Activated CD4-positive, alpha-beta T cell treated with anti-CD3 and anti-CD28 coated beads, Interleukin-2, amount 10 ng/mL, durations not matched to agents 7 days and 5 days (primary cell): ENCODE measurements around the gene COTL1. TPM values are rescaled to one million over a fixed set of nuclear protein-coding genes. Genes with fewer than 3 reads are reported as not detected.

Experiments
- CTCF ChIA-PET: fragments of 350-600 bp; sonication (Branson Sonifier 250); formaldehyde crosslinking; loops from one replicate; lab custom pipeline; 2021; ENCODE audit warnings: antibody characterized with exemption; lab: Charles Lee
- POLR2A ChIA-PET: fragments of 350-600 bp; sonication (Branson Sonifier 250); formaldehyde crosslinking; loops from one replicate; lab custom pipeline; 2021; ENCODE audit warnings: antibody characterized with exemption; lab: Charles Lee
- DNase-seq: peaks from one replicate; pipeline ENCODE4 v3.0.0-alpha.2; 2020
- H3K27ac Mint-ChIP-seq: one replicate; pipeline ENCODE4 v1.8.0; 2021; ENCODE audit warnings: mild to moderate bottlenecking, moderate library complexity, mixed read lengths
- H3K27me3 Mint-ChIP-seq: one replicate; pipeline ENCODE4 v1.8.0; 2021; ENCODE audit warnings: mixed read lengths
- H3K36me3 Mint-ChIP-seq: one replicate; pipeline ENCODE4 v1.8.0; 2021; ENCODE audit warnings: low read depth, mixed read lengths
- H3K4me1 Mint-ChIP-seq: one replicate; pipeline ENCODE4 v1.8.0; 2021; ENCODE audit warnings: mixed read lengths
- H3K4me3 Mint-ChIP-seq: one replicate; pipeline ENCODE4 v1.8.0; 2021; ENCODE audit warnings: mild to moderate bottlenecking, moderate library complexity, mixed read lengths
- H3K9me3 Mint-ChIP-seq: one replicate; pipeline ENCODE4 v1.8.0; 2021; ENCODE audit warnings: mixed read lengths
- total RNA-seq, 2 experiments: library from RNA; stranded (reverse); gene quantifications; one replicate each; pipeline ENCODE4 v1.2.3, GENCODE V29; 2021

COTL1 gene
- total RNA-seq, 2 experiments from 2014 or later = 780 to 845 TPM

DNA sequence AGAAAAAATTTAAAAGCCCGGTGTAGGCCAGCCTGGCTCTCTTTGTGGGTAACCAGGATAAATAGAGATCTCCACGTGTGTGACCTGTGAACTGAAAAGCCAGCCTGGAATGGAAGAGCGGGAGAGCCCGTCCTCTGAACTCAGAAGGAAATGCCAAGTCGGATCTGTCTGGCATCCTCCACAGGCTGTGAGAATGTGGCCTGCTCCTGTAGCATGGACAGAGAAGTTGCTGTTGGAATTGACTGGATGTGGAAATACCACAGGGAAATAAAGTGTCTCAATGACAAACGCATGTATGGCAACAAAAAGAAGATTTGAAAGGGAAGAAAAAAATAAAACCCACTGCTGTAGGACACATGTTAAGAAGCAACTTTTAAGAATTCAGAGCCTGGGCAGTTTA, 37.1 kb upstream of the COTL1 start:
- no peak for DNase-seq
- ChIA-PET CTCF (interaction anchor here (1.1 kb wide), 1 partner anchor 611 kb away, joined by 3 read pairs; no protein-coding TSS in a partner anchor), POLR2A (no interaction called here)
- H3K27ac Mint-ChIP-seq = peak overlapping the region; percentile 57
- no peaks in the 10 kb centered on the region for H3K27me3 Mint-ChIP-seq
- peaks cover 79% of the 10 kb centered on the region for H3K36me3 Mint-ChIP-seq
- H3K4me1 Mint-ChIP-seq = peaks cover 86% of the 10 kb centered on the region
- H3K9me3 Mint-ChIP-seq = peaks cover 8% of the 10 kb centered on the region
- H3K4me3 Mint-ChIP-seq = no peak overlapping the region

DNA sequence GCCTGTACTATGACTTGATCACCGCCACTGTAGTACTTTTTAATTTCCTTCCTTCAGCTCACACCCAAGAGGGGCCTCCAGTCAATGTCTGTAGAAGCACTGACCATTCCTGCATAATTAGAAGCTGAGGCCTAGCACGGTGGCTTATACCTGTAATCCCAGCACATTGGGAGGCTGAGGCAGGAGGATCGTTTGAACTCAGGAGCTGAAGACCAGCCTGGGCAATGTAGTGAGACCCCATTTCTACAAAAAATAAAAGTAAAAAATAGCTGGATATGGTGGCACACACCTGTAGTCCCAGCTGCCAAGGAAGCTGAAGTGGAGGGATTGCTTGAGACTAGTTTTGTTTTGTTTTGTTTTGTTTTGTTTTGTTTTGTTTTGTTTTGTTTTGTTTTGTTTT, 36.4 kb upstream of the COTL1 start:
- H3K27me3 Mint-ChIP-seq = no peaks in the 10 kb centered on the region
- no peak for DNase-seq
- H3K9me3 Mint-ChIP-seq = peaks cover 9% of the 10 kb centered on the region
- peaks cover 88% of the 10 kb centered on the region for H3K4me1 Mint-ChIP-seq
- POLR2A ChIA-PET = no interaction called here
- H3K4me3 Mint-ChIP-seq = no peak overlapping the region
- peaks cover 81% of the 10 kb centered on the region for H3K36me3 Mint-ChIP-seq
- H3K27ac Mint-ChIP-seq = peak overlapping the region; percentile 20
- CTCF ChIA-PET = interaction anchor here (1.0 to 1.4 kb wide), 3 partner anchors 9 to 612 kb away, joined by 3 to 4 read pairs (median 4); no protein-coding TSS in a partner anchor

DNA sequence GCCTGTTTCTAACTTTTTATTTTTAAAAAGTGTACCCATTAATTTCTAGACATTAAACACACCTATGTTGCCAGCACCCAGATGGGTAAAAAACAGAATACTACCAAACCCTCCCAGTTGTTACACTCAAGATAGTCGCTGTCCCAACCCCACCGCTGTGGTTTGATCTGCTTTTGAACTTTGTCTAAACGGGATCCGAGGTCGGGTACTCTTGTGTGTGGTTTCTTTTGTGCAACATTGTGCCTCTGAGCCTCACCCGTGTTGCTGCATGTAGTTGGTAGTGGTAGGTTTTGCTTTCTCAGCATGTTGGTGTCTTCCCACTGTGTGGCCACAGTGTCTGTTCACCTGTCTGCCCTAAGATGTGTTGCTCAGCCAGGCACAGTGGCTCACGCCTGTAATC, 34.7 kb upstream of the COTL1 start:
- peaks cover 78% of the 10 kb centered on the region for H3K4me1 Mint-ChIP-seq
- ChIA-PET POLR2A (interaction anchor here (0.6 to 0.7 kb wide), 2 partner anchors 28 to 84 kb away, joined by 3 to 4 read pairs; no protein-coding TSS in a partner anchor), CTCF (interaction anchor here (0.8 to 1.7 kb wide), 2 partner anchors 13 to 74 kb away, joined by 3 read pairs; no protein-coding TSS in a partner anchor)
- peak; percentile 83 for DNase-seq
- peaks cover 3% of the 10 kb centered on the region for H3K27me3 Mint-ChIP-seq
- H3K9me3 Mint-ChIP-seq = peaks cover 9% of the 10 kb centered on the region
- peak overlapping the region; percentile 62 for H3K27ac Mint-ChIP-seq
- peak overlapping the region; percentile 44 for H3K4me3 Mint-ChIP-seq
- peaks cover 69% of the 10 kb centered on the region for H3K36me3 Mint-ChIP-seq

DNA sequence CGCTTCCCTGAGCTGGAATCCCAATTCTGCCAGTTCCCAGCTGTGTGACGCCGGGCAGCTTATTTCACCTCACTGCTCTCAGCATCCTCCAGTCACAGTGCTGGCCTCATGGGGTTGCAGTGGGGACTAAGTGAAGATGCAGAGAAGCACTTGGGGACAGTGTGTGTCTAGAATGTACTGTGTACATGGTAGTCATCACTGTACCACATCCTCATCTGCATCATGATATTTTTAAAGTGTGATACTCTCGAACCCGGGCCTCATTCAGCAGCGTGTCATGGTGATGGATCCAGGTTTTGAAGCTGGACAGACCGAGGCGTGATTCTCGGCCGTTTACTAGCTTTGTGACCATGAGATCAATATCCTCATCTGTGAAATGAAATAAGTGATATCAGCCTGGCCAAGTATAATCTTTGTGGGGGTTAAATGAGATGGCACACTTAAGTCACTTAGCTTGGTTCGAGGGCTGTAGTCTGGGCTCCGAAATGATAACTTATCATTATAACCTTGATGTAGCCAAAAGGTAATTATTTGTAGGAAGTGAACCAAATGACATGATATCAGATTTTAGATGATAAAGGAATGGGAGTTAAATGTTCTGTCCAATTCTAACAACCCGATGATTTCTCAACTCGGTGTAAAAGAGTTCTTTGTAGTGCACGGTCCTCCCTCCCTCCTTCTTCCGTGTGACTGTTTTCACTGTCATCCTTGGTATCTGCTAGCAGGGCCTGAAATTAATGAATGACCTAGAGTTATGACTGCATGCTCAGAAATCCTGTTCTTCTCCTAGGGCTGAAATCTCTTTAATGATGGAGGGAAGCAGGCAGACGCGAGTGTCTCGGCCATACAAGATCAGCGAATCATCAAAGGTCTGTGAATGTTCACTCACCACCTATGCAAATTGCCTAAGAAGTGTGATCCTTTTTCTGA, 32.4 kb upstream of the COTL1 start:
- Mint-ChIP-seq H3K9me3 (peaks cover 9% of the 10 kb centered on the region), H3K27me3 (peaks cover 15% of the 10 kb centered on the region), H3K4me3 (peak overlapping the region; percentile 63), H3K27ac (no peak overlapping the region), H3K4me1 (peaks cover 63% of the 10 kb centered on the region), H3K36me3 (peaks cover 55% of the 10 kb centered on the region)
- ChIA-PET POLR2A (no interaction called here), CTCF (interaction anchor here (1.6 kb wide), 1 partner anchor 27 kb away, joined by 5 read pairs; no protein-coding TSS in a partner anchor)
- DNase-seq = no peak

DNA sequence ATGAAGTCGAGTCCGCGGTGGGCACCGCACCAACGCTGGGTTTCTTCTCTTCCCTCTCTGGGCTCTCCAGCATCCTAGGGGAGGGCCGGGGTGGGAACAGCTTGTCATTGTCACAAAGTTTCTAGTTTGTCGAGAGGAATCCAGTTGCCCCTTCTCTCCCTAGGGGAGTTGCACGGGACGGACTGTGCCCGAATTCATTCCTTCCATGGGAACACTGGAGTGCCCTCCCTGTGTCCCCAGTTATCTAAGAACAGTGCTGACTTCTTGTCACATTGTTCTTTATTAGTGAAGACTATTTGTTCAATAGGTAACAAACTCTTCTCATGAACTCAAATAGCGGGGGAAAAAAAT, 31.6 kb upstream of the COTL1 start:
- Mint-ChIP-seq H3K27me3 (peaks cover 20% of the 10 kb centered on the region), H3K4me3 (peak overlapping the region; percentile 70), H3K4me1 (peaks cover 58% of the 10 kb centered on the region), H3K27ac (peak overlapping the region; percentile 81), H3K36me3 (peaks cover 49% of the 10 kb centered on the region), H3K9me3 (peaks cover 9% of the 10 kb centered on the region)
- POLR2A ChIA-PET = no interaction called here
- DNase-seq = no peak
- CTCF ChIA-PET = interaction anchor here (1.6 to 1.9 kb wide), 3 partner anchors 11 to 26 kb away, joined by 3 to 5 read pairs (median 5); no protein-coding TSS in a partner anchor

DNA sequence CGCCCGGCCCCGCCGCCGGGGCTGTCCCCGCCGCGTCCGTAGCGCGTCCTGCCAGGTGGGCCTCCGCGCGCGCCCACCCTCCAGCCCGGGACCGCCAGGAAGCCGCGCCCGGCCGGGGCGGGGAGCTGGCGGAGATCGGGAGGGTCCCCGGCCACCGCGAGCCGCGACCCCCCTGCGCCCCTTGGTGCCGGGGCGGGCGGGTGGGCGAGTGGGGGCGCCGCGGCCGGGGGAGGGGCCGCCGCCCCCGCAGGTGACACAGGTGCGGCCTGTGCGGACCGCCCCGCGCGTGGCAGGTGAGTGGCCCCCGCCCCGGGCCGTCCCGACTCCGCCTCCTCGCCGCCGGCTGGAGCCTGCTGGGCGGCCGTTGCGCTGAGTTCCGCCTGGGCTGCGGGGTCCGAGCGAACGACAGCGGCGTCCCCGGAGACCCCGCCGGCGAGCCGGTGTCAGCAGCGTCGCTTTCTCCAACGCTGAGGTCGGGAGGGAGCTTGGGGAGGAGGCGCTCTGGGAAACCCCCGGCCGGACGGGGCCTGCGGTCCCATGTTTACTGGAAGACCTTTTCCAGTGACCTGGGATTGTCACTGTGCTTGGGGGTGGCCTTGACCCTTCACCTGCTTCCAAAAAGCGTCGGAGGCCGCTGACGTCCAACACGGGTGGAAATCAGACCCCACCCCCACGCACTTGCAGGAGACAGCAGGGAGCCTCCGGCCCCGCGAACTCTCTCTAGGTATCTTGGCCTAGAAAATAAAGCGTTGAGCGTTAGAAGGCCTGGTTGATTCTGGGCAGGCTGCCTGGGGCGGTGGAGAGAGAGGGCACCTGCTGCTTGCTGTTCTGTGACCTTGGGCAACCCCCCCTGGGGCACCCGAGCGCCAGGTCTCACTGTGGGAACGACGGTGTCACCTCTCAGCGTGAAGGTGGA, 31.0 kb upstream of the COTL1 start:
- peak; percentile 33 for DNase-seq
- Mint-ChIP-seq H3K4me1 (peaks cover 55% of the 10 kb centered on the region), H3K27me3 (peaks cover 24% of the 10 kb centered on the region), H3K36me3 (peaks cover 43% of the 10 kb centered on the region), H3K4me3 (peak overlapping the region; percentile 70), H3K9me3 (peaks cover 9% of the 10 kb centered on the region), H3K27ac (peak overlapping the region; percentile 81)
- ChIA-PET POLR2A (no interaction called here), CTCF (interaction anchor here (1.2 to 1.9 kb wide), 6 partner anchors 10 to 462 kb away, joined by 3 to 5 read pairs (median 4); partner anchors contain the start of gene TAF1C)

DNA sequence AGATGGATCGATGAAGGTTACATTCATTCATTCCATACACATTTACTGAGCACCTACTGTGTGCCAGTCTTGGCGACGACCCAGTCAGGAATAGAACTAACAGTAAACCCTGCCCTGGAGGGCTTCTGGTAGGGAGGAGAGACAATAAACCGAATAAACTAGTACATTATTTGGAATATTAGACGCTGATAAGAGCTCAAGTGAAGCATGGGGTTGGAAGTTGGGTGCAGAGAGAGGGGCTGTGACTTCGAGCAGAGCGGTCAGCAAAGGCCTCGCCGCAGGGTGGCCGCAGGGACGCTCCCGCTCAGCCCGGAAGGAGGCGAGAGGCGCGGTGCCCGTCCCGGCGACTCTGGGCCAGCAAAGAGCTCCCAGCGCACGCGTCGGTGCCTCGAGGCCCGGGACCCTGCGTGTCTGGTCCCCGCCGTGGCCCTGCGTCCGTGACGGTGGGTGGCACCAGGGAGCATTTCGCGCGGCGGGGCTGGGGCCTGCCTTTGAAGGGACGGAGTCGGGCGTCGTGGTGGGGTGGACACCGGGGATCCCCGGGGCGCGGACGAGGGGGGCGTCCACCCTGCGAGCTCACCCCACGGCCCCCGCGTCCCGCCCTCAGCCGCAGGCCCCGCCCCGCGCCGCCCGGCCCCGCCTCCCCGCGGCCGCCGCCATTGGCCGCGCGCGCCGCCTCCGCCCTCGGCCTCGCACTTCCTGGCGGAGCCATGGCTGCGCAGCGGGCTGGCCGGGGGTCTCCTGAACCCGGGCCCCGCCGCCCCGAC, 30.1 kb upstream of the COTL1 start, which contains the start of gene KLHL36:
TSS of gene KLHL36 (plus strand) at position 684 of the 767 bp plus-strand sequence. CDS start 2,357 bp downstream, outside the sequence.
- Mint-ChIP-seq H3K4me1 (peaks cover 50% of the 10 kb centered on the region), H3K4me3 (peak within 1 kb of the TSS; percentile 78), H3K27me3 (peaks cover 25% of the 10 kb centered on the region), H3K9me3 (peaks cover 9% of the 10 kb centered on the region), H3K36me3 (peaks cover 38% of the 10 kb centered on the region), H3K27ac (peak within 1 kb of the TSS; percentile 82)
- peak; percentile 64 for DNase-seq
- POLR2A ChIA-PET = no interaction called here
- CTCF ChIA-PET = interaction anchor here (0.6 to 1.9 kb wide), 6 partner anchors 9 to 566 kb away, joined by 3 to 5 read pairs (median 3); partner anchors contain the start of gene TAF1C

DNA sequence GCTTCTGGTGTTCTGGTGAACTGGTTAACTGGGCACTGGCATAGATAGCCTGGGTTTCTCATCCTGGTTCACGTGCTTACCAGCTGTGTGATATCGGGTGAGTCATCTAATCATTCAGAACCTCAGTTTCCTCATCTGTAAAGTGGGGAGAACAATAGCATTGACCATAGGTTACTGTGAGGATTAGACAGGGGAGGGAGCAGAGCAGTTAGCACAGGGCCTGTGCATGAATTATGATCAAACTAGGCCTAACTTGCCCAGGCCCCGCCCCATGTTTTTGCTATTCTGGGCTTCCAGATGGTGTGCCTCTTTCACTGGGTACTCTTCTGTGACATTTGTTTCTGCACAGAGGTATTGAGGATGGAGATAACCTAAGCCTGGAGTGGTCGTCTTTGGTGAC, 25.8 kb upstream of the COTL1 start:
- DNase-seq = no peak
- Mint-ChIP-seq H3K4me3 (no peak overlapping the region), H3K4me1 (peaks cover 43% of the 10 kb centered on the region), H3K36me3 (peaks cover 5% of the 10 kb centered on the region), H3K27me3 (peaks cover 25% of the 10 kb centered on the region), H3K9me3 (no peaks in the 10 kb centered on the region), H3K27ac (no peak overlapping the region)
- ChIA-PET CTCF (interaction anchor here (1.3 to 2.6 kb wide), 2 partner anchors 21 to 138 kb away, joined by 4 to 5 read pairs; no protein-coding TSS in a partner anchor), POLR2A (interaction anchor here (0.7 kb wide), 2 partner anchors 10 to 21 kb away, joined by 3 read pairs; no protein-coding TSS in a partner anchor)

DNA sequence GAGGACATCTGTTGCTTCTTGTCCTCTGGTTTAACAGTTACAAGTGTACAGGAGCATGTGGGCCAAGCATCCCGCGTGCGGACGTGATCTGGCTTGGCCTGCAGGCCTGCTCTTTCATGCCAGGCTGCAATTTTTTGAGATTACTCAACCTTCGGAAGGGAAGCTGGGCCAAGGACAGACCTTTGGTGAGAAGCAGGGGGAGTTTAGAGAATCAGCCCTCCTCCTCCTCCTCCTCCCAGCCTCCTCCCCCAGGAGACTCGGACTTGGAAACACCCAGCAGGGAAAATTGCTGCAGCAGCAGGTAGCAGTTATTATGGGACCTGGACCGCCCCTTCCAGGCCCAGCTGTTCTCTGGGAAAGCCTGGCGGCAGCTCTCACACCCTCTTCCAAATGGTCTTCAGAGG, 25.3 kb upstream of the COTL1 start:
- no peaks in the 10 kb centered on the region for H3K9me3 Mint-ChIP-seq
- no peak for DNase-seq
- H3K4me3 Mint-ChIP-seq = no peak overlapping the region
- H3K36me3 Mint-ChIP-seq = peaks cover 5% of the 10 kb centered on the region
- POLR2A ChIA-PET = interaction anchor here (0.7 kb wide), 1 partner anchor 20 kb away, joined by 3 read pairs; no protein-coding TSS in a partner anchor
- peaks cover 25% of the 10 kb centered on the region for H3K27me3 Mint-ChIP-seq
- peaks cover 47% of the 10 kb centered on the region for H3K4me1 Mint-ChIP-seq
- CTCF ChIA-PET = interaction anchor here (0.6 to 1.3 kb wide), 2 partner anchors 9 to 21 kb away, joined by 3 to 4 read pairs; no protein-coding TSS in a partner anchor
- H3K27ac Mint-ChIP-seq = no peak overlapping the region

DNA sequence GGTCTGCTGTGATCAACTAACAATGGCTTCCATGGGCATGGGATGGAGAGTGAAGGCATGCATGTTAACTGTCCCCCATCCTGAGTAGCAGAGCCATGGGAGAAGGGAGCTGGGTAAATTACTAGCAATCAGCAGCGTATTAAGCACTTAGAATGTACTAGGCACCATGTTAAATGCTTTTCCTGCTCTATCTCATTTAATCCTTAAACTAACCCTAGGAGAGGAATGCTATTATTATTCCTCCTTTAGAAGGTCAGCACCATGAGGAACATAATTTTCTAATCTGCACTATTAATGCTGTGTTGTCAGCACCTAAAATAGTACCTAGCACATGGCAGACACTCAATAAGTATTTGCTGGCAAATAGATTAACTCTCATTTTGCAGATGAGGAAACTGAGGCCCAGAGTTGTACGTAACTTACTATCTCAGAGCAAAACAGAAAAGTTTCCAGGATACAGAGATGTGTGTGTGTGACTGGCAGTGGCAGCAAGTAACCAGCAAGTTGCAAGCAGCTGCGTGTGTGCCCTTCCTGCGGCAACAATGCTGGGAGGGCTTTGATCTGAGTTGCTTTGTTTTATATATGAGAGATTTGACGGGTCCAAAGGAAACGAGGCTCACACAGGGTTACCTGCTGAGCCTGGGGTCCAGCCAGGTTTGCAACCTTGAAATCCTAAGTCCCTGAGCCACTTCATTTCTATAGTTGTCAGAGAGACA, 23.9 kb upstream of the COTL1 start:
- peaks cover 20% of the 10 kb centered on the region for H3K27me3 Mint-ChIP-seq
- peaks cover 49% of the 10 kb centered on the region for H3K4me1 Mint-ChIP-seq
- no peaks in the 10 kb centered on the region for H3K9me3 Mint-ChIP-seq
- no peak overlapping the region for H3K4me3 Mint-ChIP-seq
- ChIA-PET POLR2A (no interaction called here), CTCF (interaction anchor here (0.7 to 1.7 kb wide), 6 partner anchors 15 to 136 kb away, joined by 3 to 6 read pairs (median 3); no protein-coding TSS in a partner anchor)
- DNase-seq = peak; percentile 37
- H3K27ac Mint-ChIP-seq = peak overlapping the region; percentile 86
- peaks cover 2% of the 10 kb centered on the region for H3K36me3 Mint-ChIP-seq

DNA sequence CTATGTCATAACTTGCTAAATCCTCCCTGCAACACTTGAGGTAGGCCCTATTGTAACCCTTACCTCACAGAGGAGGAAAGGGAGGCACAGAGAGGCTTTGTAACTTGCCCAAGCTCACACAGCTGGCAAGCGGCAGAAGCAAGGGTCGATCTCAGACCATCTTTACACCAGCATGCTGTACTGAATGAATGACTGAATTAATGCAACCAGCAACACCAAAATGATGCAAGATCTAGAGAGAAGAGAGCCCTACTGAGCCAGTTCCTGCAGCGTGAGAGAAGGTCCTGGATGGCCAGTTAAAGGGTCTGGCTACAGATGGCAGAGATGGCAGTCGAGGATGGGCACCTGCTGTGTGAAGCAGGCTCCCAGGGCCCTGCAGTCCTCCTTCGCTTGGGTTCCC, 22.3 kb upstream of the COTL1 start:
- no peak for DNase-seq
- POLR2A ChIA-PET = no interaction called here
- CTCF ChIA-PET = interaction anchor here (1.7 kb wide), 1 partner anchor 98 kb away, joined by 5 read pairs; no protein-coding TSS in a partner anchor
- Mint-ChIP-seq H3K27me3 (peaks cover 15% of the 10 kb centered on the region), H3K4me1 (peaks cover 46% of the 10 kb centered on the region), H3K4me3 (no peak overlapping the region), H3K9me3 (no peaks in the 10 kb centered on the region), H3K27ac (peak overlapping the region; percentile 76), H3K36me3 (peaks cover 2% of the 10 kb centered on the region)
